ENCODE measurements around the gene MYCBP. TPM values are rescaled to one million over a fixed set of nuclear protein-coding genes. Genes with fewer than 3 reads are reported as not detected.
"Not testable (repeated sequence)": the region's sequence is repeated elsewhere in the genome, so short reads cannot be mapped to it uniquely, and the experiment has no call there.

Gene MYCBP
- total RNA-seq, 2 experiments from 2014 or later: 54.6 to 58.0 TPM

DNA sequence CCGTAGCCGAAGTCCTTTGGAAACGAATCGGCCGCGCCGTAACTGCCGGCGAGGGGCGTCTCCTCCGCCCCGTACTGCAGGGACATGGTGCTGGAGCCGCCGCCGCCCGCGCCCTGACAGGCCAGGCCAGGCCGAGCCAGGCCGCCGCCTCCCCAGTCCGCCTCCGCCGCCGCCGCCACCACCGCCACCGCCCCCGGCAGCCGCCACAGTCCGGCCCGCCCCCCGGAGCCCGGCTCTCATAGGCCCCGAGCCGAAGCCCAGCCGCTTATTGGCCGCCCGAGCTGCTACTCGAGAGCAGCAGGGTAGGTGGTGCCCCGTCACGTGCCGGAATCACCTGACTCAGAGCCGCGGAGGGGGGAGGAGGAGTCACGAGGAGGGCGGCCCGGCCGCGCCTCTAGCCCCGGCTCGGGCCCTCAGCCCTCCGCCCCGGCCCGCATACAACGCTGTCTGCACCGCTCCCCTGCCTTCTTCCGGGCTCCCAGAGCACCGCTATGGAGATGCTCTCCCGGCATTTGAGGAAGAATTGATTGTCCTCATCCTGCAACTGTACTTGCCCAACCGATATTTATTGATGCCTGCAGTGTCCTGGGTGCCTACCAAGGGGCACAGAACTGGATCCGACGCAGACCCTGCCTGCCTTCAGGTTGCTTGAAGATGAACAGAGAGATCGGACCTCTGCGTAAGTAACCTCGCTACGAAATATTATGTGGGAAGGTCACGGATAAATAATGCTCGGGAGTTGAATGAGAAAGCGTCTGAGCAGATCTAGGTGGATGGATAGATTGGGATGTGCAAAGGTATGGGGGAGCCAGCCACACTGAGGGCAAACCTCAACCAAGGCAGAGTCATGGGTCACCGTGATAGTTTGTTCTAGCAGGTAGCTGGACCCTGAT is 13.3 kb downstream of the MYCBP start, which contains the start of gene RRAGC:
Gene RRAGC (minus strand): TSS at position 212 of the 893 bp plus-strand sequence. CDS start 126 bp downstream, at position 86.
- DNase-seq: peak; percentile 99
- peaks cover 51% of the 10 kb centered on the region for H3K4me1 Mint-ChIP-seq (ENCODE audit: low read depth)
- intact Hi-C loops (cut with micrococcal nuclease): loop anchor here (1.0 to 10.0 kb wide), 7 partner anchors 13 to 1167 kb away; partner anchors contain the start of genes CDCA8, MYCBP, NDUFS5 and PABPC4
- peak within 1 kb of the TSS; percentile 86 for H3K4me3 Mint-ChIP-seq
- no peaks in the 10 kb centered on the region for H3K27me3 Mint-ChIP-seq (ENCODE audit: low read depth)
- peaks cover 16% of the 10 kb centered on the region for H3K36me3 Mint-ChIP-seq (ENCODE audit: low read depth)
- no peaks in the 10 kb centered on the region for H3K9me3 Mint-ChIP-seq
- peak within 1 kb of the TSS; percentile 91 for H3K27ac Mint-ChIP-seq
- CTCF ChIA-PET: interaction anchor here (0.6 to 0.7 kb wide), 2 partner anchors 233 to 684 kb away, joined by 3 read pairs; no protein-coding TSS in a partner anchor

DNA sequence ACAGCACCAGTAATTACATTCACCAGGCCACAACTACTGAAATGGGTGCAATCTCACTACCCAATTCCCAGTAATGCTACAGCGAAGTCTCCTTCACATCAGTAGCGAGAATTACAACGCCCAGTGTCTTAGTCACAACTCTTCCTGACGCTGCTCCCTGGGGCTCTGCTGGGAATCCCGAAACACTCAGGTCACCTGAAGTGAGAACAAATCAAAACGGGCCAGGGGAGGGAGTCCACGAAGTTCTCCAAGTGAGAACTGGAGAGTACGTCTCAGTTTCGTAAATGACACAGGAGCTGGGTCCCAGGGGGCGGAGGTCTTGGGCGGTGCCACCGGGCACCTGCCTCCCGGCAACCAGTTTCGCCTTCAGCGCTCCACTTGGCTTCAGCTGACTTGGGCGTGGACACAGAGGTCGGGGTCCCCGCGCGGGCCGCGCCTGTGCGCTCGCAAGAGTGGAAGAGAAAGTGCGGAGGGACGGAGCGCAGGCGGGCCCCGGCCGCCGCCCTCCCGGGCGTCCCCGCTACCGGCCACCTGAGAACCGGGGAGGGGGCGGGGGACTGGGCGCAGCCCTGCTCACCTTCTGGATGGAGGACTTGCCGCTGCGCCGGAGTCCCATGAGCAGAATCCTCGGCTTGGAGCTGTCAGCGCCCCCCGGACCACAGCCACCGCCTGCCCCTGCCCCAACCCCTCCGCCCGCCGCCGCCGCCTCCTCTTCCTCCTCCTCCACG is 14.2 kb downstream of the MYCBP start:
- H3K27me3 Mint-ChIP-seq (ENCODE audit: low read depth): no peaks in the 10 kb centered on the region
- peaks cover 18% of the 10 kb centered on the region for H3K36me3 Mint-ChIP-seq (ENCODE audit: low read depth)
- DNase-seq: peak; percentile 73
- peak overlapping the region; percentile 86 for H3K4me3 Mint-ChIP-seq
- CTCF ChIA-PET: interaction anchor here (0.7 kb wide), 1 partner anchor 233 kb away, joined by 3 read pairs; no protein-coding TSS in a partner anchor
- no peaks in the 10 kb centered on the region for H3K9me3 Mint-ChIP-seq
- peak overlapping the region; percentile 91 for H3K27ac Mint-ChIP-seq
- intact Hi-C loops (cut with micrococcal nuclease): loop anchor here (1.0 to 10.0 kb wide), 7 partner anchors 14 to 1166 kb away; partner anchors contain the start of genes CDCA8, MYCBP, NDUFS5 and PABPC4
- H3K4me1 Mint-ChIP-seq (ENCODE audit: low read depth): peaks cover 47% of the 10 kb centered on the region

DNA sequence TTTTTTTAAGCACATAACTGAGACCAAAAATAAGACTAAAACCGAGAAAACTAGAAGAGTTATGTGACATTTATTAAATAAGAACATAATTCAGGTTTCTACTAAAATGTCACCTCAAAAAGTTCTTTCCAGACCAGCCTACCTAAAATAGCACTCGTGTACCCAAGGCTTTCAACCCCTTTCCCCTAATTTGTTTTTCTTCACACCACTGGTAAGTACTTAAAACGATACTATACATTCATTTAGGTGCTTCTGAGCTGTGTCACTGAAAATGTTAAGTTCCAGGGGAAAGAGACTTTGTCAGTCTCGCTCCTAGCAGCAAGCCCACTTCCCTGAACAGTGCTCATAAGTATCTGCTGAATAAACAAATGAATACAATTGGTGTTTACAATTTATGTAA is 20.4 kb downstream of the MYCBP start:
- Mint-ChIP-seq H3K27ac (peak overlapping the region; percentile 78), H3K4me3 (peak overlapping the region; percentile 26), H3K27me3 (ENCODE audit: low read depth) (no peaks in the 10 kb centered on the region), H3K4me1 (ENCODE audit: low read depth) (peaks cover 38% of the 10 kb centered on the region), H3K36me3 (ENCODE audit: low read depth) (peaks cover 31% of the 10 kb centered on the region), H3K9me3 (no peaks in the 10 kb centered on the region)
- CTCF ChIA-PET: no interaction called here
- DNase-seq: peak; percentile 46
- intact Hi-C loops (cut with micrococcal nuclease): loop anchor here (2.0 to 10.0 kb wide), 4 partner anchors 150 to 824 kb away; partner anchors contain the start of gene PABPC4

DNA sequence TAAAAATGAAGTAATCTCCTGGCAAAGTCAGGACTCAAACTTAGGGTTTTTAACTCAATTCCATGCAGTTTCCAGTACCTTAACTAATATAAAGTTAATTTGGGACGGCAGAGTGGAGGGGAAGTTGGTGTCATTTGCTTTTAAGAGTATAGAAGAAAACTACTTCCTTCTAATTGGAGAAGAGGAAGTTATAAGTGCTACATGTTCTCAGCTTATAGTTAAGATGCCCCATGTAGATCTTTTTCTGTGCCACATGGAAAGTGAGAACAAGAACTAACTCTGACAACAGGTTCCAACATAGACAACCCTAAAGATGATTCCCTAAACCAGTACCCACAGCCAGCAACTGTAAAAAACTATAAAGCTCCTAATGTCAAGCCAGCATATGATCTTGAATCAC is 25.1 kb downstream of the MYCBP start:
- H3K27ac Mint-ChIP-seq: no peak overlapping the region
- no peaks in the 10 kb centered on the region for H3K27me3 Mint-ChIP-seq (ENCODE audit: low read depth)
- no peak overlapping the region for H3K4me3 Mint-ChIP-seq
- intact Hi-C loops (cut with micrococcal nuclease): no loop called here
- peaks cover 47% of the 10 kb centered on the region for H3K36me3 Mint-ChIP-seq (ENCODE audit: low read depth)
- DNase-seq: no peak
- H3K4me1 Mint-ChIP-seq (ENCODE audit: low read depth): peaks cover 18% of the 10 kb centered on the region
- H3K9me3 Mint-ChIP-seq: peaks cover 1% of the 10 kb centered on the region
- CTCF ChIA-PET: no interaction called here

DNA sequence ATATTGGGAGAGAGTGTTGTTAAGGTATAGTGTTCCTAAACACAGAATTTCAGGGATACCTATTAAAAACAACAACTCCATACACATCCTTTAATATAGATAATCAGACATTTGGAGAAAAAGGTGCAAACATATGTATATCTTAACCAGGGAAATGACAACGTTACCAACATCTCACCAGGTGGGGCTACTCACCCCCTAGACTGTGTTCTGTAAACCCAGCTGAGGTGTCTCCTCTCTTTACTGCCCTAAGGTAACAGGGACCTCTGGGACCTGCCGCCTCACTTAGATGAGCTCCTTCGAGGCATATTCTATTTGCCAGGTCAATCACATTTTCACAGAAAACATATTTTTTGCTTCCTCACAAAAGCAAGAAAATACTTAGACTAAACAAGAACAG is 26.9 kb downstream of the MYCBP start:
- no peak overlapping the region for H3K27ac Mint-ChIP-seq
- H3K36me3 Mint-ChIP-seq (ENCODE audit: low read depth): peaks cover 45% of the 10 kb centered on the region
- H3K4me1 Mint-ChIP-seq (ENCODE audit: low read depth): peaks cover 7% of the 10 kb centered on the region
- peaks cover 1% of the 10 kb centered on the region for H3K9me3 Mint-ChIP-seq
- CTCF ChIA-PET: interaction anchor here (1.2 to 2.0 kb wide), 3 partner anchors 9 to 11 kb away, joined by 3 to 11 read pairs (median 5); no protein-coding TSS in a partner anchor
- peak; percentile 17 for DNase-seq
- no peaks in the 10 kb centered on the region for H3K27me3 Mint-ChIP-seq (ENCODE audit: low read depth)
- no peak overlapping the region for H3K4me3 Mint-ChIP-seq
- intact Hi-C loops (cut with micrococcal nuclease): loop anchor here (1.0 kb wide), 1 partner anchor 246 kb away; no protein-coding TSS in a partner anchor

DNA sequence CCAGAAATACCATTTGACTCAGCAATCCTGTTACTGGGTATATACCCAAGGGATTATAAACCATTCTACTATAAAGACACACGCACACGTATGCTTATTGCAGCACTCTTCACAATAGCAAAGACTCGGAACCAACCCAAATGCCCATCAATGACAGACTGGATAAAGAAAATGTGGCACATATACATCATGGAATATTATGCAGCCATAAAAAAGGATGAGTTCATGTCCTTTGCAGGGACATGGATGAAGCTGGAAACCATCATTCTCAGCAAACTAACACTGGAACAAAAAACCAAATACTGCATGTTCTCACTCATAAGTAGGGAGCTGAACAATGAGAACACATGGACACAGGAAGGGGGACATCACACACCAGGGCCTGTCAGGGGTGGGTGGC is 28.1 kb downstream of the MYCBP start:
- H3K4me1 Mint-ChIP-seq (ENCODE audit: low read depth); H3K27me3 Mint-ChIP-seq (ENCODE audit: low read depth); H3K9me3 Mint-ChIP-seq; H3K27ac Mint-ChIP-seq; DNase-seq; intact Hi-C loops (cut with micrococcal nuclease); H3K4me3 Mint-ChIP-seq: not testable (repeated sequence)
- CTCF ChIA-PET: interaction anchor here (0.7 to 2.0 kb wide), 3 partner anchors 10 to 938 kb away, joined by 3 to 11 read pairs (median 3); no protein-coding TSS in a partner anchor
- peaks cover 39% of the 10 kb centered on the region for H3K36me3 Mint-ChIP-seq (ENCODE audit: low read depth)

DNA sequence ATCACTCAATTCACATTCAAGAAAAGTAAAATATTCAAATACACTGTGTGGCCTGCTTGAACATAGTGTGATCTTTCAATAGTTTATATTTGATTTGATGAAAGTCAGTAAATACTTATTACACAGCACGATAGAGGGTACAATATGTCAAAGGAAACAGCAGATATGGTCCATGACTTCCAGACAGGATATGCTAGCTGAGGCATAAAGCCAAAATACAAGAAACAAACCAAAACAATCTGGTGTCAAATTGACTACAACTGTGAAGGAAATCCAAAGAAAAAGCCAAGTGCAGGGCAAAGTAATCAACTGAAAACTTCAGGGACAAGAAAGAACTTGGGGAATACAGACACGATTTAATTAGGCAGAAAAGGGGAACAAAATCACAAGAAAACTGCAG is 32.9 kb downstream of the MYCBP start:
- intact Hi-C loops (cut with micrococcal nuclease): no loop called here
- H3K4me3 Mint-ChIP-seq: no peak overlapping the region
- peaks cover 3% of the 10 kb centered on the region for H3K4me1 Mint-ChIP-seq (ENCODE audit: low read depth)
- peaks cover 1% of the 10 kb centered on the region for H3K9me3 Mint-ChIP-seq
- no peak for DNase-seq
- CTCF ChIA-PET: no interaction called here
- H3K27ac Mint-ChIP-seq: no peak overlapping the region
- no peaks in the 10 kb centered on the region for H3K27me3 Mint-ChIP-seq (ENCODE audit: low read depth)
- peaks cover 30% of the 10 kb centered on the region for H3K36me3 Mint-ChIP-seq (ENCODE audit: low read depth)

DNA sequence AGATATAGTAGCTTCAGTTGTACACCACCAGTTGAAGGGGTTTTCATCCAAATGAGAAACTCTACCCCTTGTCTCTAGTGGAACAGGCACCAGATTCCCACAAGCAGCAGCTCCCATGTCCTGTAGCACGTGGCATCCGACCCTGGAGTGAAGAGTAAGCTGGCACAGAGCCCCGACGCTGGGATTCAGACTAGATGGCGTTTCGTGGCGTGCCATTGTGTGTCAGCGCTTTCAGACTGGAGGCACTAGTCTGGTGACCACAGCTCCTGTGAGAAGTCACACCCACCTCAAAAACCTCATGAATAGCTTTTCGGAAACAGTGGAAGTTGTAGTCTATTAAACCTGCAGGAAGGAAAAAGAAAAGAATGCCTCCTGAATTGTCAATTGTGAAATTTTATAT is 33.8 kb downstream of the MYCBP start:
- Mint-ChIP-seq H3K9me3 (no peaks in the 10 kb centered on the region), H3K36me3 (ENCODE audit: low read depth) (peaks cover 21% of the 10 kb centered on the region), H3K4me3 (no peak overlapping the region), H3K4me1 (ENCODE audit: low read depth) (peaks cover 3% of the 10 kb centered on the region), H3K27ac (no peak overlapping the region), H3K27me3 (ENCODE audit: low read depth) (no peaks in the 10 kb centered on the region)
- CTCF ChIA-PET: interaction anchor here (0.7 kb wide), 1 partner anchor 212 kb away, joined by 3 read pairs; no protein-coding TSS in a partner anchor
- intact Hi-C loops (cut with micrococcal nuclease): no loop called here
- DNase-seq: no peak

DNA sequence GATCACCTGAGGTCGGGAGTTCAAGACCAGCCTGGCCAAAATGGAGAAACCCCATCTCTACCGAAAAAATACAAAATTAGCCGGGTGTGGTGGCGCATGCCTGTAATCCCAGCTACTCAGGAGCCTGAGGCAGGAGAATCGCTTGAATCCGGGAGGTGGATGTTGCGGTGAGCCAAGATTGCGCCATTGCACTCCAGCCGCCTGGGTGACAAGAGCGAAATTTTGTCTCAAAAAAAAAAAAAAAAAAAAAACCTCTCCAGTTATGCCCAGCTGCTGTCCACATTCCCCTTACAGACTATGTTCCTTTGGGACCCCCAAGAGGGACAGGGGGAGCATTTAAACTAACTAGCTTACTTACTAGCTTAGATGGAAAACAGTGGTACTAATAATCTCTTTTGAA is 36.8 kb downstream of the MYCBP start:
- H3K4me1 Mint-ChIP-seq (ENCODE audit: low read depth); H3K4me3 Mint-ChIP-seq; H3K27me3 Mint-ChIP-seq (ENCODE audit: low read depth); H3K9me3 Mint-ChIP-seq; H3K36me3 Mint-ChIP-seq (ENCODE audit: low read depth); H3K27ac Mint-ChIP-seq; intact Hi-C loops (cut with micrococcal nuclease); DNase-seq: not testable (repeated sequence)
- CTCF ChIA-PET: interaction anchor here (1.5 to 2.2 kb wide), 3 partner anchors 17 to 810 kb away, joined by 4 to 6 read pairs (median 6); no protein-coding TSS in a partner anchor

DNA sequence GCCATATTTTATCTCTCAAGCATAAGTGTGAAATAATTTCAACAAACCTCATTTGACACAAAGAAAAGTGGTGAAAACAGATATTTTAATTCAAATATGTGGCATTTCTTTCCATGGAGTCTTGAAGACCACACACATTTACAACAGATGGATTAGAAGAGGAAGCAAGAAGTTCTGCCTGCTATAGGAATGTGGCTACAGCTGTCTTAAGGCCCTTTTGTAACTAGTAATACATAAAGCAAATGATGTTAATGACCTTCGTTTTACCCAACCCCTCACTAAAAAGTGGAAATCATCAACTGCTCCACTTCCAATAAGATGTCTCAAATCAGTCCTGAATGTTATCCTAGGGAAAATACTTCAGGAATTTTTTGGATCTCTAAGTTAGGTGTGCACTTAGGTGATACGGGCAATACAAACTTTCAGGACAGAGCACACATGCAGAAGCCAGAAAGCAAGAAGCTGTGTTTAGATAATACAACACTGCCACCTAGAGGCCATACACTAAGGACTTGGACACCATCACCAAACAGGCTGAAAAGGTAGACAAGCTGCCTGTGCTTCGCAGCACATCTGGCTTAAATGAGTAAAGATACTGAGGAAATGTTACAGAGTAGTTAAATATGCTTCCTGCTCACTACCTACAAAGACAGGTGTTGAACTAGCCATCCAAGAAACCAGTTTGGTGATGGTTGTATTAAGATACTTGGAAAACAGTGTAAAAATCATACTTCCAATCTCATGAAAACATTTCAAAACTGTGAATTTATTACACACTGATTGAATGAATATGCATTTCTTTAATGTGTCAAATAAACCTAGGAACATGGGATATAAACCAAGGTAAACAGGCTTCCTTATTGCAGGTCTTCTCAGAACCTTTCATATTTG is 38.0 kb downstream of the MYCBP start:
- H3K27me3 Mint-ChIP-seq (ENCODE audit: low read depth): peaks cover 14% of the 10 kb centered on the region

DNA sequence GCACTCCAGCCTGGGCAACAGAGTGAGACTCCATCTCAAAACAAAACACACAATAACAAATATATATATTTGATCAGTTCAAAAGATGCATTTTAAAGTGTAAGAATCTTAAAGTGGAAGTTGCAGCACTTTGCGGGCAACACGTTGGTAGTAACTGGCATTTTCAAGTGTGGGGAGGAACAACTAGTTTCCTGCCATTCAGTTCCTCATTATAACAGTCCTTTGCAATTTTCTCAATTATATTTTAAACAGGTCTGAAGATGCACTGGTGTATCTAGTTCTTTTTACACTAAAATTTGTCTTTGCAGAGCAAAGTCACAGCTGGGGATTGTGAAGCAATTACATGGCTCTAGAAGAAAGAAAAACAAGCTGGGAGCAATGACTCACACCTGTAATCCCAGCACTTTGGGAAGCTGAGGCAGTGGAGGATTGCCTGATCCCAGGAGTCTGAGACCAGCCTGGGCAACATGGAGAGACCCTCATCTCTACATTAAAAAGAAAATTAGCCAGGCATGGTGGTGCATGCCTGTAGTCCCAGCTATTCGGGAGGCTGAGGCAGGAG is 38.8 kb downstream of the MYCBP start:
- Mint-ChIP-seq H3K4me3 (no peak overlapping the region), H3K36me3 (ENCODE audit: low read depth) (peaks cover 4% of the 10 kb centered on the region), H3K9me3 (no peaks in the 10 kb centered on the region), H3K27me3 (ENCODE audit: low read depth) (peaks cover 16% of the 10 kb centered on the region), H3K4me1 (ENCODE audit: low read depth) (no peaks in the 10 kb centered on the region), H3K27ac (no peak overlapping the region)
- DNase-seq: no peak
- intact Hi-C loops (cut with micrococcal nuclease): no loop called here
- CTCF ChIA-PET: interaction anchor here (0.6 to 2.2 kb wide), 9 partner anchors 9 to 808 kb away, joined by 3 to 11 read pairs (median 4); partner anchors contain the start of gene NDUFS5

More for the DNA sequence above, 38.0 kb downstream of the MYCBP start:
- intact Hi-C loops (cut with micrococcal nuclease): loop anchor here (1.0 kb wide), 2 partner anchors 810 to 845 kb away; partner anchors contain the start of gene SF3A3
- CTCF ChIA-PET: interaction anchor here (0.6 to 2.2 kb wide), 18 partner anchors 9 to 1310 kb away, joined by 3 to 11 read pairs (median 4); partner anchors contain the start of gene NDUFS5
- DNase-seq: peak; percentile 63
- H3K4me1 Mint-ChIP-seq (ENCODE audit: low read depth): no peaks in the 10 kb centered on the region
- no peak overlapping the region for H3K4me3 Mint-ChIP-seq
- H3K36me3 Mint-ChIP-seq (ENCODE audit: low read depth): peaks cover 7% of the 10 kb centered on the region
- H3K27ac Mint-ChIP-seq: no peak overlapping the region
- no peaks in the 10 kb centered on the region for H3K9me3 Mint-ChIP-seq

Data from activated naive CD4-positive, alpha-beta T cell treated with anti-CD3 and anti-CD28 coated beads for 36 hours (primary cell).